Liver (tissue), 9 donors: ENCODE data around the gene DNAJB13. TPM values are rescaled to one million over a fixed set of nuclear protein-coding genes. Genes with fewer than 3 reads are reported as not detected.

Experiments
- DNase-seq: peaks from one replicate; pipeline ENCODE4 v3.0.0-alpha.2; 2017; ENCODE audit warnings: low spot score
- H3K27ac ChIP-seq, 2 donors: one replicate each; pipeline ENCODE4 v1.7.0; 2013; ENCODE audit warnings: inconsistent platforms in 2 of 2, low read length in 2 of 2, control low read depth in 1 of 2, low read depth in 1 of 2, mild to moderate bottlenecking in 1 of 2
- H3K27me3 ChIP-seq, 4 donors: one replicate each; pipeline versions ENCODE4 v1.6.1 to v1.7.0; 2013; ENCODE audit warnings: low read length in 3 of 4, inconsistent platforms in 1 of 4, mild to moderate bottlenecking in 1 of 4, moderate library complexity in 1 of 4; ENCODE audit not compliant: control insufficient read depth in 4 of 4, insufficient read depth in 4 of 4
- H3K36me3 ChIP-seq, 4 donors: one replicate each; pipeline versions ENCODE4 v1.6.1 to v1.7.0; 2013; ENCODE audit warnings: low read length in 3 of 4, mild to moderate bottlenecking in 3 of 4, low read depth in 1 of 4, moderate library complexity in 1 of 4; ENCODE audit not compliant: control insufficient read depth in 4 of 4, insufficient read depth in 3 of 4
- H3K4me1 ChIP-seq, 4 donors: one replicate each; pipeline versions ENCODE4 v1.6.1 to v1.7.0; 2013; ENCODE audit warnings: low read length in 3 of 4, mild to moderate bottlenecking in 3 of 4, moderate library complexity in 1 of 4; ENCODE audit not compliant: control insufficient read depth in 4 of 4, insufficient read depth in 4 of 4
- H3K4me3 ChIP-seq, 3 donors: one replicate each; pipeline versions ENCODE4 v1.6.1 to v1.7.0; 2013; ENCODE audit warnings: low read length in 3 of 3, control low read depth in 1 of 3, low read depth in 1 of 3, mild to moderate bottlenecking in 1 of 3
- H3K9ac ChIP-seq, 2 donors: one replicate each; pipeline ENCODE4 v1.7.0; 2013; ENCODE audit warnings: low read length in 2 of 2, mild to moderate bottlenecking in 2 of 2, moderate library complexity in 2 of 2, control low read depth in 1 of 2, low read depth in 1 of 2
- H3K9me3 ChIP-seq, 4 donors: one replicate each; pipeline versions ENCODE4 v1.6.1 to v1.7.0; 2013; ENCODE audit warnings: low read length in 3 of 4; ENCODE audit not compliant: control insufficient read depth in 4 of 4
- ATF3 ChIP-seq: IDR thresholded peaks from 2 replicates; pipeline ENCODE4 v1.6.1; 2016; ENCODE audit warnings: antibody characterized with exemption
- CTCF ChIP-seq: fragments of 150-350 bp; IDR thresholded peaks from 2 replicates; pipeline ENCODE4 v1.5.1; 2017; ENCODE audit warnings: improper control_type of control experiment, low read depth, low read length; ENCODE audit not compliant: missing input control
- EGR1 ChIP-seq, 2 donors: IDR thresholded peaks; 2 replicates each; pipeline ENCODE4 v1.6.1; 2016 to 2018; ENCODE audit warnings: antibody characterized with exemption in 2 of 2, low read depth in 2 of 2
- FOXA1 ChIP-seq: IDR thresholded peaks from 2 replicates; pipeline ENCODE4 v1.6.1; 2016; ENCODE audit warnings: antibody characterized with exemption
- FOXA2 ChIP-seq: IDR thresholded peaks from 2 replicates; pipeline ENCODE4 v1.6.1; 2016; ENCODE audit warnings: antibody characterized with exemption
- GABPA ChIP-seq, 2 donors: IDR thresholded peaks in 1 of 2; conservative IDR thresholded peaks in 1 of 2; 2 replicates each; pipeline ENCODE4 v1.6.1; 2016; ENCODE audit warnings: antibody characterized with exemption in 2 of 2, mild to moderate bottlenecking in 1 of 2, moderate library complexity in 1 of 2
- HNF4A ChIP-seq, 2 donors: conservative IDR thresholded peaks; 2 replicates each; pipeline ENCODE4 v1.6.1; 2016; ENCODE audit warnings: antibody characterized with exemption in 2 of 2, mild to moderate bottlenecking in 2 of 2
- HNF4G ChIP-seq: IDR thresholded peaks from 2 replicates; pipeline ENCODE4 v1.6.1; 2016; ENCODE audit warnings: antibody characterized with exemption
- JUND ChIP-seq, 2 donors: IDR thresholded peaks; 2 replicates each; pipeline ENCODE4 v1.6.1; 2016; ENCODE audit warnings: antibody characterized with exemption in 2 of 2
- MAX ChIP-seq: IDR thresholded peaks from 2 replicates; pipeline ENCODE4 v1.6.1; 2016; ENCODE audit warnings: antibody characterized with exemption
- NR2F2 ChIP-seq: IDR thresholded peaks from 2 replicates; pipeline ENCODE4 v1.6.1; 2016; ENCODE audit warnings: antibody characterized with exemption
- RAD21 ChIP-seq, 2 donors: IDR thresholded peaks; 2 replicates each; pipeline ENCODE4 v1.6.1; 2016; ENCODE audit warnings: antibody characterized with exemption in 2 of 2, mild to moderate bottlenecking in 2 of 2
- REST ChIP-seq: IDR thresholded peaks from 2 replicates; pipeline ENCODE4 v1.6.1; 2016; ENCODE audit warnings: antibody characterized with exemption, mild to moderate bottlenecking
- RXRA ChIP-seq, 2 donors: IDR thresholded peaks; 2 replicates each; pipeline ENCODE4 v1.6.1; 2017 to 2018; ENCODE audit warnings: antibody characterized with exemption in 2 of 2, mild to moderate bottlenecking in 1 of 2
- SP1 ChIP-seq: IDR thresholded peaks from 2 replicates; pipeline ENCODE4 v1.6.1; 2018; ENCODE audit warnings: antibody characterized with exemption, mild to moderate bottlenecking
- TAF1 ChIP-seq: conservative IDR thresholded peaks from 2 replicates; pipeline ENCODE4 v1.6.1; 2016; ENCODE audit warnings: antibody characterized with exemption, mild to moderate bottlenecking
- YY1 ChIP-seq: IDR thresholded peaks from 2 replicates; pipeline ENCODE4 v1.6.1; 2016; ENCODE audit warnings: antibody characterized with exemption, mild to moderate bottlenecking
- ZBTB33 ChIP-seq: IDR thresholded peaks from 2 replicates; pipeline ENCODE4 v1.6.1; 2016; ENCODE audit warnings: antibody characterized with exemption
- WGBS: extraction: QIAGEN DNeasy Blood & Tissue Kit; methylation state at CpG from one replicate; pipeline ENCODE4 v1.1.7; 2013; 5-methylcytosine and 5-hydroxymethylcytosine counted together
- polyA plus RNA-seq, 2 donors: library from polyadenylated mRNA; stranded (reverse) in 1 of 2; unstranded in 1 of 2; fragments of 200-250 nt in 1 of 2; fragments of >200 nt in 1 of 2; fragmentation: Nextera tagmentation in 1 of 2; extraction: Ambion mirVana in 1 of 2; gene quantifications; one replicate each; pipeline versions ENCODE4 v1.2.1 to v1.2.3, GENCODE V29; 2013 to 2015
- total RNA-seq, 2 donors: library from RNA; depleted of rRNA; stranded (reverse); fragments of >200 nt; gene quantifications; one replicate each; pipeline ENCODE4 v1.2.3, GENCODE V29; 2014
- donor health status: healthy.
- donor health status: healthy.
- donor health status: healthy.
- donor health status: healthy.
- donor health status: healthy.

Gene DNAJB13
- total and polyA plus RNA-seq, 4 donors: 0.08 TPM; not detected in 3

- no peak for TF ChIP-seq TAF1
- TF ChIP-seq GABPA (IDR thresholded peaks at IDR 0.05 in 1 of 2, conservative IDR thresholded peaks at IDR 0.05 in 1 of 2): no peak
- no peak for TF ChIP-seq RAD21 (IDR thresholded peaks at IDR 0.05)
- TF ChIP-seq ZBTB33: no peak
- no peak for TF ChIP-seq CTCF
- TF ChIP-seq HNF4A (conservative IDR thresholded peaks at IDR 0.05): no peak
- TF ChIP-seq EGR1 (IDR thresholded peaks at IDR 0.05; ENCODE audit: low read depth in 2 of 2): no peak
- TF ChIP-seq FOXA1: no peak
- no peak for TF ChIP-seq REST
- no peak for TF ChIP-seq YY1
- TF ChIP-seq SP1: no peak
- TF ChIP-seq FOXA2: no peak
- TF ChIP-seq HNF4G: no peak
- TF ChIP-seq NR2F2: no peak
- TF ChIP-seq MAX: no peak
- TF ChIP-seq ATF3: no peak
- no peak for TF ChIP-seq JUND (IDR thresholded peaks at IDR 0.05)
- TF ChIP-seq RXRA (IDR thresholded peaks at IDR 0.05): no peak
- Histone ChIP-seq H3K9ac (no peak overlapping the region), H3K4me1 (peaks cover 15 to 29% (median 22%) of the 10 kb centered on the region in 4 donors)
These were observed 69.0 kb downstream of the DNAJB13 start for GRCh38 chr11:74019860-74020259.

More at GRCh38 chr11:74019860-74020259, 69.0 kb downstream of the DNAJB13 start:
- Histone ChIP-seq H3K9me3 (no peaks in the 10 kb centered on the region), H3K4me3 (no peak overlapping the region), H3K27me3 (no peaks in the 10 kb centered on the region), H3K36me3 (no peaks in the 10 kb centered on the region), H3K27ac (peak overlapping the region in 1 of 2 donors; percentile 93)
- no peak for DNase-seq
- WGBS: 92% methylated on average over 4 of the region's 4 CpGs

Other genes starting within 250 kb of the DNAJB13 start
- gene RAB6A, start 190.0 kb upstream of the DNAJB13 start, total RNA-seq: 100 to 1,000 TPM in 1 of 2 donors, 10 to 100 TPM in 1; 36.0 to 165 TPM
- gene RAB6A, start 190.0 kb upstream of the DNAJB13 start, polyA plus RNA-seq: 10 to 100 TPM; 47.6 to 55.5 TPM
- 10 to 100 TPM; 12.6 to 22.7 TPM for gene MRPL48, start 163.2 kb upstream of the DNAJB13 start, total RNA-seq
- gene MRPL48, start 163.2 kb upstream of the DNAJB13 start, polyA plus RNA-seq: 10 to 100 TPM; 17.3 to 34.1 TPM
- 10 to 100 TPM; 37.6 to 67.2 TPM for gene COA4, start 74.2 kb upstream of the DNAJB13 start, total RNA-seq
- 10 to 100 TPM; 85.1 to 94.2 TPM for gene COA4, start 74.2 kb upstream of the DNAJB13 start, polyA plus RNA-seq
- gene PAAF1, start 74.0 kb upstream of the DNAJB13 start, total RNA-seq: 1 to 10 TPM; 5.3 to 7.7 TPM
- gene PAAF1, start 74.0 kb upstream of the DNAJB13 start, polyA plus RNA-seq: 10 to 100 TPM in 1 of 2 donors, 1 to 10 TPM in 1; 9.0 to 10.4 TPM
- gene UCP2, start 31.8 kb downstream of the DNAJB13 start, total RNA-seq: 100 to 1,000 TPM in 1 of 2 donors, 10 to 100 TPM in 1; 11.0 to 137 TPM
- 10 to 100 TPM; 10.4 to 16.1 TPM for gene UCP2, start 31.8 kb downstream of the DNAJB13 start, polyA plus RNA-seq
- gene UCP3, start 58.1 kb downstream of the DNAJB13 start, total RNA-seq: 1 to 10 TPM in 1 of 2 donors, under 1 TPM in 1; 0.47 to 1.3 TPM
- under 1 TPM; 0.07 to 0.21 TPM for gene UCP3, start 58.1 kb downstream of the DNAJB13 start, polyA plus RNA-seq
- gene C2CD3, start 220.0 kb downstream of the DNAJB13 start, total RNA-seq: 10 to 100 TPM; 10.0 to 14.5 TPM
- gene C2CD3, start 220.0 kb downstream of the DNAJB13 start, polyA plus RNA-seq: 1 to 10 TPM; 3.1 to 3.4 TPM
- 10 to 100 TPM; 14.7 to 47.4 TPM for gene PPME1, start 220.3 kb downstream of the DNAJB13 start, total RNA-seq
- 10 to 100 TPM in 1 of 2 donors, 1 to 10 TPM in 1; 9.1 to 12.4 TPM for gene PPME1, start 220.3 kb downstream of the DNAJB13 start, polyA plus RNA-seq